Activated CD8-positive, alpha-beta memory T cell treated with anti-CD3 and anti-CD28 coated beads for 36 hours (primary cell): ENCODE results near the gene C1orf210. TPM values are rescaled to one million over a fixed set of nuclear protein-coding genes. Genes with fewer than 3 reads are reported as not detected.

Experiments used
- CTCF ChIA-PET: fragments of 350-600 bp; sonication (Branson Sonifier 250); formaldehyde crosslinking; loops from one replicate; lab custom pipeline; 2021; ENCODE audit warnings: antibody characterized with exemption; lab: Charles Lee
- POLR2A ChIA-PET: fragments of 350-600 bp; sonication (Branson Sonifier 250); formaldehyde crosslinking; loops from one replicate; lab custom pipeline; 2021; ENCODE audit warnings: antibody characterized with exemption; lab: Charles Lee
- total RNA-seq, 2 experiments: library from RNA; stranded (reverse); gene quantifications; one replicate each; pipeline ENCODE4 v1.2.3, GENCODE V29; 2021

The C1orf210 gene
- total RNA-seq, 2 experiments from 2014 or later = not detected

DNA sequence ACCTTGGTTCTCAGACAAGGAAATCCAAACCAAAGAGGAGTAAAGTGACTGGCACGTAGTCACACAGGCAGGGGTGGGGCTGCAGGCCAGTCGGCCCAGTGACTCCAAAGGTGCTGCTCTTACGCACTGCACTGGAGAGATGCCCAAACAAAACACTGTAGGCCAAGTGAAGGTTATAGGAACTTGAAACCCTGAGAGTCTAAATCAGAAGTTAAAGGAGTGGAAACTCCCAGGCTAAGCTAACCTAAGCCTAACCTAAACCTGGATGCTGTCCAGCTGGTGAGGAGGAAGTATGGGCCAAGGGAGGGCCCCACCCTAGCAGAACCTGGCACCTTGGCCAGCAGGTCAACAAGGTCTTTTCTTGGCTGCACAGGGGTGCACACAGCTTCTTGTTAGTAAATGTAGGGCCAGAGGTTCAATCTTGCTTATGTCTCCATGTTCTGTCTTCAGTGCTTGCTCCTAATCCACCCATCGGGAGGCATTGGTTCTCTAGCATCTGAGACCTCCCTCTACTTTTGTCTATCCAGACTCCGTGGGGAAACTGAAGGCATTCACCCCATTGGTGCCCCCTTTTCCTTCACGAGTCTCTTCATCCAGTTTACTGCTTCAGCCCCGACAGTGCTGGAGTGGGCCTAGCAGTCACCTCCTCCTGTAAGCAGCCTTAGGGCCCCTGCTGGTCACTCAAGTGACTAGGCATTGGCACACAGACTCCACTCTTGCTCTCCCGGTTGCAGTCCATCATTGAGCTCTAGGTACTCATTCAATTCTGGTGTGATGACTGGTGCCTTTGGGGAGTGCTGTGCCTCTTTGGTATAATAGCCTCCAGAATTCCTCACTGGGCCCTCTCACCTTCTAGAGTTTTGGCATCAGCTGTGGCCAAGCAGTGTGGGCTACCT is 28.5 kb downstream of the C1orf210 start:
- ChIA-PET POLR2A (no interaction called here), CTCF (no interaction called here)

DNA sequence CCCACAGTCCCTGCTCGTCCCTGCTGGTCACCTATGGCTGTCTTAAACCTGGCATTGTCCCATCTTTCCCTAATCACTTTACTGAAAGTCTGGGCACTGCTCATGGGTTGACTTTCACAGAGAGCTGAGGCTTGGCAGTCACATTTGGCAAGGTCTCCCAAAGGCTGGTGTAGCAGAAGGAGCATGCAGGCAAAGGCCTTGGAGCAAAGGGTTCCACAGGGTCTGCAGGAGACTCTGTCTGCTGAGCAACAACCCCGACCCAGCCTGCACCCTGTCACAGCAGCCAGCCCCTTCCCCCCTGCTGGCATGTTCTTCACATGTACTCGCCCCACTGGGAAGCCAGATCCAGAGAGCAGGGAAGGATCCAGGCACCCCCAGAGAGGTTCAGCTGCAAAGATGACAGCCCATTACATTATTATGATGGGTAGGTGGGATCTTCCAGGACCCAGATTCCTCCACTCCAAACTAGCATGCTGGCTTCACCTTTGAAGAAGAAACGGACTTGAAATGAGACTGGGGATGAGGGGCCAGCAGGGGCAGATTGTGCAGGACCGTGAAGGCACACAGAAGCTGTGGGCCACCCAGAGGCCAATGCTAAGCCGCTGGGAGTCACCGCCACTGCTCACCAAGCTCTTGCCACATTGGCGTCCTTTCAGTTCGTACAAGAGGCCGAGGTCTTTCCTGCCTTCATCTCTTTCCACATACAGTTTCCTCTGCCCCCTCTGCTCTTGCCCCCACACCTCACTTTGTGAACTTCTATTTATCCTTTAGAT is 29.8 kb downstream of the C1orf210 start:
- POLR2A ChIA-PET = no interaction called here
- CTCF ChIA-PET = no interaction called here

DNA sequence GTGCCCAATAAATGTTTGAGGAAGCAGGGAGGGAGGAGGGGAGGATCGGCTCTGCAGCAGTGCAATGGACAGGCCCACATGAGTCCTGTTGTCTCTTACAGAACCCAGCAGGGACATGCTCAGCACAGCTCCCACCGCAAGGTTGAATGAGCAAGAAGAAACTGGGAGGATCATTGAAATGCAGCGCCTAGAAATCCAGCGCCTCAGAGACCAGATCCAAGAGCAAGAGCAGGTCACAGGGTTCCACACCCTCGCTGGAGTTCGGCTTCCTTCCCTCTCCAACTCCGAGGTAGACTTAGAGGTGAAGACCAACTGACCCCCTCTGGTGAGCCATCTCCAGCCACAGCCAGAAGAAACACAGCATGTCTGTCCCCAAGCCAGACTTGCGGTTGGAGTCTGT is 31.5 kb downstream of the C1orf210 start:
- CTCF ChIA-PET = no interaction called here
- POLR2A ChIA-PET = no interaction called here

DNA sequence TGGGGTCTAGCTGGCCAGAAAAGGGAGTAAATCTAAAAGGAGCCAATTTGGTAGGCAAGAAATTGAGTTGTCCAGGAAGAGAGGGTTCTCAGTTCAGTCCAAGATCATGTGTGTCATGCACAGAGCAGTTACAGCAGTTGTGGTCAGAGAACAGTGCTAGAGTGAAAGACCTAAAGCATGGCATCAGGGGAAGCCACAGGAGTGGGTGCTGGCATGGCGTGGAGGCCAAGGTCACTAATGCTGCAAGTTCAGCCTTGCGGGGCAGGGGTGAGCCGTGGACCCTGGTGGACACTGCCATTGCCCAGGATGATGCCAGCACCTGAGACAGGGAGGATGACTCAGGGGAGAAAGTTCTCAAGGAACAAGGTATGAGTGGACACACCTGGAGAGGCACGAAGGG is 32.2 kb downstream of the C1orf210 start:
- ChIA-PET POLR2A (no interaction called here), CTCF (no interaction called here)

DNA sequence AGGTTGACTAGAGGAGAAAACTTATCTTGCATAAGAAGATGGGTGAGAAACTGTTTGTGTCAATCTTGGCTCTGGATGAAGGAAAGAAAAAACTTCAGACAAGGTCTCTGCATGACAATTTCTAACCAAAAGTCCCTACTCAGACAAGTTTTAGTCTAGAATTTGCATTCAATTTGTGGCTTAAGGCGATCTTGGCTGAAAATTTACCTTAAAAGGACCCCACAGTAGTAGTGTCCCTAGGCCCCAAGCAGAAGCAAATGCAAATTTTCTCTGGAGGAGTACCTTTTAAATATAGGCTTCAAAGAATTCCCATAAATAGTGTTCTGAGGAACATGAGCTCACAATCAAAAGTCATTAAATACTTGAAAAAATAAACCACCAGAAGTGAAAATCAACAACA is 33.2 kb downstream of the C1orf210 start:
- CTCF ChIA-PET = no interaction called here
- POLR2A ChIA-PET = no interaction called here

DNA sequence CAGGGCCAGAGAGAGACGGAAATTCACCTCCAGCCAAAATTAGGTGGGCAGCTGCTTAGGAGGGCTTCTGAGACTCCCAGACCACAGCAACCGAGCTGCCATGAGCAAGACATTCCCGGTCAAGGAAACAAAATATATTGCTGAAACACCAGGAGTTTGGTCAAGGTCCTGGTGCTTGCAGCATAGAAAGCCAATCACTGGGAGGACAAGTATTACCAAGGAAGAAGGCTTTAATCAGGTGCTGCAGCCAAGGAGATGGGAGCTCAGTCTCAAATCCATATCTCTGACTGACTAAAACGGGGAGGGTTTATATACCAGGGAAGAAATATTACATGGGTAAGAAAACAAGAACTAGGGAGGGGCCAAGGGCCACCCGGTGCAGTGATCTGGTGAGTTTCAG is 34.4 kb downstream of the C1orf210 start:
- POLR2A ChIA-PET = no interaction called here
- CTCF ChIA-PET = interaction anchor here (0.6 kb wide), 1 partner anchor 88 kb away, joined by 3 read pairs; no protein-coding TSS in a partner anchor

DNA sequence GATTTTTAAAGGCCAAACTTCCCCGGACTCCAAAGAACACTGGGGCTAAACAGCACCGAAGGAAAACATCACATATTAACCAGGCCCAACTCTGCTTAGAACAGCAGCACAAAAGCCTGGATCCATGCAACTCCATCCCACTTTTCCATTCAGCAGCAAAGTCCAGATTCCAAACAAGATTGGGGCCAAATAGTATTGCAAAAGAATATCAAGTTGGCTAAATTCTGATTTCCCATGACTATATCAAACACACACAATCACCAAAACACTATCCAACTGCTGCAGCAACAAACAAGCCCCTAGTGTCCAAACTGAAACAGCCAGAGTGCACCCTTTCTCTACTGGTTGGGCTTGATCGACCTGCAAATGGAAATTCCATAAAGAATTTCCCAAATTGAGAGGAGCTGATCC is 35.0 kb downstream of the C1orf210 start:
- POLR2A ChIA-PET = no interaction called here
- CTCF ChIA-PET = interaction anchor here (0.6 kb wide), 1 partner anchor 89 kb away, joined by 3 read pairs; no protein-coding TSS in a partner anchor

DNA sequence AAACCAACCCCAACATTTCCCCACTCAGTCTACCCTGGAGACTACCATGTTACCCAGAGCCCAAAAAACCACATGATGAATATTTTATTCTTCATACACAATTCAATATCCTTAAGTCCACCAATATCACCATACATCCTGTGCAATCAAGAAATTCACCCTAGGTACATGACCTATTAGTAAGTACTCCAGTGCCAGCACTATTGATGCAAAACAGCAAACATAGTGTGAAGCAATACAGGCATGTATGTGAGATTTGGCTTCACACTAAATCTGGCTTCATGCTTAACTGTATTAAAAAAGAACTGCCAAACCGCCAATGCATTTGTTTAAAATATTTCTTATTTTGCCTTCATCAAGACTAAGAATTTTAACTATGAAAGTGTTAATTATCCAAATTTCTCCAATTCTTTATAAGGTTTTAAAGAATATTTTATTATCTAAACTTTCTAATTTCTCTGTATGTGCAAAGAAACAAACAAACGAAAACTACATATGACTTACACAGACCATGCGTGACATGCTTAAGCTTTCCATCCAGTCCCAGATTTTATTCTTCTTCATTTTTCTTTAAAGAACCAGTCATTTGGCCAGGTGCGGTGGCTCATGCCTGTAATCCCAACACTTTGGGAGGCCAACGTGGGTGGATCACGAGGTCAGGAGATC is 38.0 kb downstream of the C1orf210 start:
- ChIA-PET POLR2A (no interaction called here), CTCF (no interaction called here)

DNA sequence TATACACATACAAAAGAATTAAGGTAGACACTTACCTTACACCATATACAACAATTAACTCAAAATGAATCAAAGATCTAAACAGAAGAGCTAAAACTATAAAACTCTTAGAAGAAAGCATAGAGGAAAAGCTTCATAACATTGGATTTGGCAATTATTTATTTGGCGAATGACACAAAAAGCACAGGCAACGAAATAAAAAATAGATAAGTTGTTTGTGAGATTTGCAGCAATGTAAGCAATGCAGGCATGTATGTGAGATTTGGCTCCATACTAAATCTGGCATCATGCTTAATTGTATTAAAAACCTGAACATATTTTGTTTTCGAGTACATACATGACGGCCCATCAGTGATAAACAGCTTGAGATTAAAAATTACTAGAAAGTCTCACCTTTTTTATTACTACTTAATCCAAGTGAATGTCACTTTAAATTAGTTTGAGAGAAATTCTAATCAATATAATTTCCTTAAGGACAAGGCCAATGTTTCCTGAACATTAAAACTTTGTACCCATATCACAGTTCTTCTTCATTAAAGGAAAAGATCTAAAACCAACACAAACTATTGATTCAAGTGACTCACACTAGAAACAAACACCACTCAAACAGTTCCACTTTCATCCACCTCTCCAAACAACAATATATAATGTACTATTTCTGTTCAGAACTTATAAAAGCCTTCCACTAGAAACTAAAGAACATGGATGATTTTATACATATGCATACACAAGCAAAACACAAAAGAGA is 38.7 kb downstream of the C1orf210 start:
- CTCF ChIA-PET = interaction anchor here (0.8 kb wide), 1 partner anchor 24 kb away, joined by 3 read pairs; the partner anchor contains the start of gene TMEM125
- POLR2A ChIA-PET = no interaction called here

DNA sequence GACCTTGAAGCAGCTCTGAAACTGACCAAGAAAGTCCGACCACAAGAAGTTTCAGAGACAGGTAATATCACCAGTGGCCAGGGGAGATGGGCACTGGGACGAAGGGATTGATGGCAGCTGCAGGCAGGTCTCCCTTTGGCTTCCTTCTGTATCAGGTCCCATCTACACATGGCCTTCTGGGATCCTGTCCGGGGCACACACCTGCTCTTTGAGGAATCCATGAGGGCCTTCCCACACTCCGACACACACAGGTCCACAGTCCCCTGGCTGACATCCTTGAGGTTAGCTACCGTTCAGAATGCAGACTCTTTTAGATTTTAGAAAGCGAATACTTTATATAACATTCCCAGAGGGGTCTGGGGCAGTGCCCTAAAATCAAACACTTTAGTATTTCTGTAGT is 42.1 kb downstream of the C1orf210 start:
- POLR2A ChIA-PET = no interaction called here
- CTCF ChIA-PET = interaction anchor here (0.6 to 1.0 kb wide), 2 partner anchors 16 to 19 kb away, joined by 3 read pairs; no protein-coding TSS in a partner anchor

DNA sequence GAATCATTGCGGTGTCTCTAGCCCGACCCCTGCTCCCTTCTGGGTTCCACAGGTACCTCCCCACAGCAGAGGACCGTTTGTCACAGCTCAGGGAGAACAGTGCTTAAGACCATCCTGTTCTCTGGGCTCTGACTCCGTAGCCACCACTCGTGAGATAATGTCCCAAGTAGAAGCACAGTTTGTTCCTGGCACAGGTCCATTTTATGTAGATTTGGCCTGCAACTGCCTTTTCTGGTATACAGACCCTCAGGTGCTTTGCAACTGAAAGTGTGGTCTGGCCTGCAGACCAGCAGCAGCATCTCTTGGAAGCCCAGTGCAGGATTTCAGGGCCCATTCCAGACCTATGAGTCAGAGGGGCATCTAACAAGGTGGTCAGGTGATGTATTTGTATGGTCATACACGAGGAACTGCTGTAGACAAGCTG is 44.0 kb downstream of the C1orf210 start:
- ChIA-PET CTCF (interaction anchor here (2.3 kb wide), 1 partner anchor 173 kb away, joined by 5 read pairs; no protein-coding TSS in a partner anchor), POLR2A (no interaction called here)

DNA sequence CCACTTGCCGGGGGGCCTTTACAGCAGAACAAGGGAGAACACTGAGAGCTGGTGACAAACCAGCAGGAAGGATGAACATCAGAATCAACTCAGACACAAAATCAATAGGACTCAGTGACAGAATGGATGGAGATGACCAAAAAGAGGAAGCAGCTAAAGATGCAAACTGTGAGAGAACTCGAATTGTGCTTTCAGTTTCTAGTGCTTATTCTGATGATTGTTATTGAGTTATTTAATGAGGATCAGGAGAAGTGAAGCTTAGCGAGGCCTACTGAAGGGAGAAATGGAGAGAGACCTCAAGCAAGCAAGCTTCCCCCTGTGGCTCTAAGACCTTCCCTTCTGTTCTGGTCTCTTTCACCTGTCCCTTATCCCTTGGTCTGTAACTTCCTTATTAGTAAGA is 45.9 kb downstream of the C1orf210 start:
- ChIA-PET POLR2A (no interaction called here), CTCF (interaction anchor here (2.3 kb wide), 1 partner anchor 175 kb away, joined by 5 read pairs; no protein-coding TSS in a partner anchor)

DNA sequence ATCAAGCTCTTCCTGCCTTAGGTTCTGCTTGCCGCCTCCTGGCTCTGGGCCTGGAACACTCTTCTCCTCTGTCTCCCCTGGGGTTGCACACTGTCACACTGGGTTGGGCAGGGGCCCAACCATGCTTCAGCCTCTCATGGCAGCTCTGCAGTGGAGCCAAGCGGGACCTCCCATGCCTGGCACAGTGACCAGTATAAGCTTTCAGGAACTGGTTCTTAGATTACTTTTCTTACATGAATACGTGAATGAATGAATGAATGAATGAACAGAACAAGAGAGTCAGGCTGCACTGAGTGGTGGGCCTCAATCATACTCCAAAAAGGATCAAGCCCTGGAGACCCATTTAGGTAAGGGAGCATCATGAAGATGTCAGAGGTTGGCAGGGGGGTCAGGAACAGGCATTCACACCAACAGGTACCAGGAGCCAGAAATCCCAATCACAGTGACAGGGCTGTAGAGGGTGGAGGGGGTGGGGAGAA is 46.4 kb downstream of the C1orf210 start:
- POLR2A ChIA-PET = no interaction called here
- CTCF ChIA-PET = interaction anchor here (1.0 to 2.3 kb wide), 2 partner anchors 176 to 291 kb away, joined by 3 to 5 read pairs; no protein-coding TSS in a partner anchor

DNA sequence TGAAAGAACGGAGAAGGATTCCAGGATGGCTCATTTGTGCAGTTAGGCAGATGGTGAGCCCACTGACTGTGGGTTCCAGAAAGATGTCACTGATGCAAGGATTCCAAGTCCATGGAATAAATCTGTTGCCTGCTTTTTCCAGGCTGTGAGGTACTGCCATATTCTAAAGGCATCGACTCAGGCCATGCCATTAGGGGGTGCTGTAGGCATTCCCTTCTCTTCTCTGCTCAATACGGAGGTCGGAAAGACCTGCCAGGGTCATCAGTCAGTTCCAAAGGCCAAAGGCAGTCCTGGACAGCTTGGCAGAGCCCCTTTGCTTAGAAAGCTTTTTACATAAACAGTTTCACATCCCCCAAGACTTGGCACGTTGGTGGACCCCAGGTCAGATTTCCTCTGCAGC is 47.3 kb downstream of the C1orf210 start:
- POLR2A ChIA-PET = no interaction called here
- CTCF ChIA-PET = interaction anchor here (1.0 to 1.5 kb wide), 2 partner anchors 18 to 292 kb away, joined by 3 read pairs; no protein-coding TSS in a partner anchor

DNA sequence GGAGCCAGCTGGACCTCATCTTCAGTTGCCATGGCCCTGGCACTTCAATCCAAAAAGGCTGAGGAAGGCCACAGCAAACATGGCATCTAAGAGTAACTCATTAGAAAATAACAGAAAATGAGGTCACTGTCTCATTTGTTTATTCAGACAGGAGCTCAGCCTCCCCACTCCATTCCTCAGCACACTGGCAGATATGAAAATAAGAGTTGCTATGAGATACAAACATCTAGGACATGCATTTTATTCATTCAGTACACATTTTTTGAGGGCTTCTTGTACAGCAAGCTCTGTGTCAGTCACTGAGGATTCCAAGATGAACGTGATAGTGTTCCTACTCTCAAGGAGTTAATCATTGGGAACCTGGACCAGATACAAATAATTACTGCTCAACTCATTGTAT is 48.3 kb downstream of the C1orf210 start:
- POLR2A ChIA-PET = no interaction called here
- CTCF ChIA-PET = interaction anchor here (1.5 kb wide), 1 partner anchor 17 kb away, joined by 3 read pairs; no protein-coding TSS in a partner anchor

DNA sequence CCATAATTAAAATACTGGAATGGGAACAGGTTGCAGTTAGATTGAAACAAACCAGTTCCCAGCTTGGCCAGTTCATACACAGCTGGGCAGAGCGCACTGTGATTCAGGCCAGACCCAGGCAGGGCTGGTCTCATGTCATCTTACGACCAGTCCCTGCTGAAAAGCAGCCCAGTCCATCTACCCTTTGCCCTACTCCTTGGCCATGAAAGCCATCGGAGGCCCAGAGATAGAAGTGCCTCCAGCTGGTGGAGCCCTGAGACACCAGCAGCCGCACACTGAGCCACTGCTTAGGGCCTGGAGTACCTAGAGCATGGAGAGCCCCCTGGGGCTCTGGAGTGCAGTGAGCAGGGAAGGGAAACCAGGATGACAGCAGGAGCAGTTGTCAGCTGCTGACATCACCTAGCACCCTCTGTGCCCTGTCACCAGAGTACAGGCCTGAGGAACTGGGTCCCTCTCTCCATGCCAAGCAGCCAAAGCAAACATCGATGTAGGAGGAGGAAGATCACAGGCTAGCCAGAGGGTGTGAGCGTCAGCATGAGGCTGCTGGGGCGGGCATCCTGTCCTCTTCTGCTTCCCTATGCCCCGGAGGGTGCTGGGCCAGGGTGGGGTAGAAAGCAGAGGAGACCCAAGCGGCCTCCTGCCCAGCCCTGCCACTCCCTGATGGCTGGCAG is 49.8 kb downstream of the C1orf210 start:
- CTCF ChIA-PET = interaction anchor here (1.1 kb wide), 1 partner anchor 8 kb away, joined by 3 read pairs; no protein-coding TSS in a partner anchor

DNA sequence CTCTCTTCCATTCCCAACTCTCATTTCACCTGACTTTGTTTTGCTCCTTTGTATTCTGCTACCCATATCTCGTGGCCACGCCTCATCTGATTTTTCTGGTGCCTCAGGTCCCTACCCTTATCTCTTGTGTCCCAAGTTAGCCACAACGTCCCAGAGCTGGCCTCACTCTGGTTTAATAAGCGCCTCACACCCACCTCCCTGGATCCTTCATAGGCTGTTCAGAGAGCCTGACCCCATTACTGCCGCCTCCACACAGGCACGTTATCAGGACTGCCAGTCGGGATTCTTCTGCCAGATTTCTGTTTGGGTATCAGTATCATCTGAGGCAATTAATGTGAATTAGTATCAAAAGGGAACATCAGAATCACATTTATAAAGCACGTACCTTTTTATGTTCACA is 50.3 kb downstream of the C1orf210 start:
- CTCF ChIA-PET = interaction anchor here (1.1 kb wide), 1 partner anchor 8 kb away, joined by 3 read pairs; no protein-coding TSS in a partner anchor
- POLR2A ChIA-PET = no interaction called here

More for the DNA sequence above, 49.8 kb downstream of the C1orf210 start:
- POLR2A ChIA-PET = no interaction called here

DNA sequence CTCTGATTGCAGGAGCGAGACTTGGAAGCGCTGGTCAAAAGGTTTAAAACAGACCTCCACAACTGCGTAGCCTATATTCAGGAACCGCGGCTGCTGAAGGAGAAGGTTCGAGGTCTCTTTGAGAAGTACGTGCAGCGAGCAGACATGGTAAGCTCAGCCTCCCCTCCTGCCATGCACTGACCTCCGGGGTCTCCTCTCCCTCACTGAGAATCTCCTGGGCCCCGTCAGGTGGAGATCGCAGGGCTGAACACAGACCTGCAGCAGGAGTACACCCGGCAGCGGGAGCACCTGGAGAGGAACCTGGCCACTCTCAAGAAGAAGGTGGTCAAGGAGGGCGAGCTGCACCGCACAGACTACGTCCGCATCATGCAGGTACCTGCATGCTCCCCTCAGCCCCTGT is 51.1 kb downstream of the C1orf210 start:
- ChIA-PET POLR2A (no interaction called here), CTCF (interaction anchor here (0.6 kb wide), 1 partner anchor 15 kb away, joined by 3 read pairs; no protein-coding TSS in a partner anchor)
